GM12878 (cell line): ENCODE results near the gene APOLD1.

ENCODE experiments used
- CBFB ChIP-seq: IDR thresholded peaks from 2 replicates; pipeline ENCODE4 v1.6.1; 2016; ENCODE audit warnings: antibody characterized with exemption, low read depth
- CHD1 ChIP-seq: IDR thresholded peaks from 2 replicates; pipeline ENCODE4 v1.6.1; 2012; ENCODE audit warnings: low read depth, low read length, improper control_type of control experiment
- EP300 ChIP-seq, 2 experiments: fragments of 150-350 bp in 1 of 2; IDR thresholded peaks; 2 replicates each; pipeline ENCODE4 v1.6.1; 2011 to 2012; ENCODE audit warnings: low read depth in 2 of 2, low read length in 2 of 2, borderline replicate concordance in 1 of 2, improper control_type of control experiment in 1 of 2, inconsistent platforms in 1 of 2; ENCODE audit not compliant: control insufficient read depth in 1 of 2
- HDGF ChIP-seq: fragments of 450-650 bp; IDR thresholded peaks from 2 replicates; pipeline ENCODE4 v1.6.1; 2016; ENCODE audit warnings: antibody characterized with exemption
- JUND ChIP-seq: IDR thresholded peaks from 2 replicates; pipeline ENCODE4 v1.6.1; 2012; ENCODE audit warnings: low read depth, mild to moderate bottlenecking, low read length, improper control_type of control experiment, moderate library complexity
- MTA2 ChIP-seq: fragments of 450-650 bp; IDR thresholded peaks from 2 replicates; pipeline ENCODE4 v1.6.1; 2016; ENCODE audit warnings: low read depth, mild to moderate bottlenecking, moderate library complexity
- MXI1 ChIP-seq: fragments of 150-350 bp; IDR thresholded peaks from 2 replicates; pipeline ENCODE4 v1.6.1; 2011; ENCODE audit warnings: low read depth, mild to moderate bottlenecking, inconsistent platforms, low read length, improper control_type of control experiment
- POLR2AphosphoS5 ChIP-seq: IDR thresholded peaks from 2 replicates; pipeline ENCODE4 v1.6.1; 2011; ENCODE audit warnings: mild to moderate bottlenecking, low read length, inconsistent platforms
- RAD21 ChIP-seq: IDR thresholded peaks from 2 replicates; pipeline ENCODE4 v1.6.1; 2011; ENCODE audit warnings: mild to moderate bottlenecking, low read depth, low read length, moderate library complexity; ENCODE audit not compliant: insufficient read depth
- RFX5 ChIP-seq: IDR thresholded peaks from 2 replicates; pipeline ENCODE4 v1.6.1; 2011; ENCODE audit warnings: low read depth, low read length, improper control_type of control experiment
- YBX1 ChIP-seq: fragments of 450-650 bp; IDR thresholded peaks from 2 replicates; pipeline ENCODE4 v1.6.1; 2016; ENCODE audit warnings: antibody characterized with exemption
- YY1 ChIP-seq: IDR thresholded peaks from 2 replicates; pipeline ENCODE4 v1.6.1; 2011; ENCODE audit warnings: low read depth, mild to moderate bottlenecking, low read length
- TF ChIP-seq, protein P1 (sequence below), 3 experiments: IDR thresholded peaks in 2 of 3; conservative IDR thresholded peaks in 1 of 3; 2 replicates each; pipeline ENCODE4 v1.5.1; 2011; ENCODE audit warnings: low read depth in 3 of 3, low read length in 3 of 3, mild to moderate bottlenecking in 3 of 3, control low read depth in 2 of 3, moderate library complexity in 2 of 3, inconsistent platforms in 1 of 3, mixed read lengths in 1 of 3; ENCODE audit not compliant: control insufficient read depth in 2 of 3, insufficient read depth in 1 of 3; ENCODE audit errors: extremely low read depth in 1 of 3

- TF ChIP-seq RAD21 (no peak), POLR2AphosphoS5 (no peak), CHD1 (no peak), MXI1 (no peak), YBX1 (no peak), HDGF (no peak), CBFB (no peak), JUND (no peak), RFX5 (no peak), MTA2 (0 out of 2 replicates have a peak, but pooled peaks have one; percentile 25), YY1 (no peak), EP300 (IDR thresholded peaks at IDR 0.05; ENCODE audit: borderline replicate concordance in 1 of 2, control insufficient read depth in 1 of 2, low read depth in 2 of 2, low read length in 2 of 2) (no peak)
- TF ChIP-seq, protein P1, sequence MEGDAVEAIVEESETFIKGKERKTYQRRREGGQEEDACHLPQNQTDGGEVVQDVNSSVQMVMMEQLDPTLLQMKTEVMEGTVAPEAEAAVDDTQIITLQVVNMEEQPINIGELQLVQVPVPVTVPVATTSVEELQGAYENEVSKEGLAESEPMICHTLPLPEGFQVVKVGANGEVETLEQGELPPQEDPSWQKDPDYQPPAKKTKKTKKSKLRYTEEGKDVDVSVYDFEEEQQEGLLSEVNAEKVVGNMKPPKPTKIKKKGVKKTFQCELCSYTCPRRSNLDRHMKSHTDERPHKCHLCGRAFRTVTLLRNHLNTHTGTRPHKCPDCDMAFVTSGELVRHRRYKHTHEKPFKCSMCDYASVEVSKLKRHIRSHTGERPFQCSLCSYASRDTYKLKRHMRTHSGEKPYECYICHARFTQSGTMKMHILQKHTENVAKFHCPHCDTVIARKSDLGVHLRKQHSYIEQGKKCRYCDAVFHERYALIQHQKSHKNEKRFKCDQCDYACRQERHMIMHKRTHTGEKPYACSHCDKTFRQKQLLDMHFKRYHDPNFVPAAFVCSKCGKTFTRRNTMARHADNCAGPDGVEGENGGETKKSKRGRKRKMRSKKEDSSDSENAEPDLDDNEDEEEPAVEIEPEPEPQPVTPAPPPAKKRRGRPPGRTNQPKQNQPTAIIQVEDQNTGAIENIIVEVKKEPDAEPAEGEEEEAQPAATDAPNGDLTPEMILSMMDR (IDR thresholded peaks at IDR 0.05 in 2 of 3, conservative IDR thresholded peaks at IDR 0.05 in 1 of 3; ENCODE audit: control insufficient read depth in 2 of 3, extremely low read depth in 1 of 3, insufficient read depth in 1 of 3, low read depth in 3 of 3, low read length in 3 of 3) = no peak
Measured at GRCh38 chr12:12804432-12804886, 19.0 kb downstream of the APOLD1 start.
